HG03469 (cell line): ENCODE results near the gene RRP1B.
"Not testable (repeated sequence)": the region's sequence is repeated elsewhere in the genome, so short reads cannot be mapped to it uniquely, and the experiment has no call there.

Experiments used
- ATAC-seq: cut with Tn5 transposase; IDR thresholded peaks from one replicate; pipeline ENCODE4 v1.9.1; 2021; ENCODE audit warnings: mild to moderate bottlenecking, moderate library complexity, moderate number of reproducible peaks; ENCODE audit not compliant: unreplicated experiment

The RRP1B gene, protein sequence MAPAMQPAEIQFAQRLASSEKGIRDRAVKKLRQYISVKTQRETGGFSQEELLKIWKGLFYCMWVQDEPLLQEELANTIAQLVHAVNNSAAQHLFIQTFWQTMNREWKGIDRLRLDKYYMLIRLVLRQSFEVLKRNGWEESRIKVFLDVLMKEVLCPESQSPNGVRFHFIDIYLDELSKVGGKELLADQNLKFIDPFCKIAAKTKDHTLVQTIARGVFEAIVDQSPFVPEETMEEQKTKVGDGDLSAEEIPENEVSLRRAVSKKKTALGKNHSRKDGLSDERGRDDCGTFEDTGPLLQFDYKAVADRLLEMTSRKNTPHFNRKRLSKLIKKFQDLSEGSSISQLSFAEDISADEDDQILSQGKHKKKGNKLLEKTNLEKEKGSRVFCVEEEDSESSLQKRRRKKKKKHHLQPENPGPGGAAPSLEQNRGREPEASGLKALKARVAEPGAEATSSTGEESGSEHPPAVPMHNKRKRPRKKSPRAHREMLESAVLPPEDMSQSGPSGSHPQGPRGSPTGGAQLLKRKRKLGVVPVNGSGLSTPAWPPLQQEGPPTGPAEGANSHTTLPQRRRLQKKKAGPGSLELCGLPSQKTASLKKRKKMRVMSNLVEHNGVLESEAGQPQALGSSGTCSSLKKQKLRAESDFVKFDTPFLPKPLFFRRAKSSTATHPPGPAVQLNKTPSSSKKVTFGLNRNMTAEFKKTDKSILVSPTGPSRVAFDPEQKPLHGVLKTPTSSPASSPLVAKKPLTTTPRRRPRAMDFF

DNA sequence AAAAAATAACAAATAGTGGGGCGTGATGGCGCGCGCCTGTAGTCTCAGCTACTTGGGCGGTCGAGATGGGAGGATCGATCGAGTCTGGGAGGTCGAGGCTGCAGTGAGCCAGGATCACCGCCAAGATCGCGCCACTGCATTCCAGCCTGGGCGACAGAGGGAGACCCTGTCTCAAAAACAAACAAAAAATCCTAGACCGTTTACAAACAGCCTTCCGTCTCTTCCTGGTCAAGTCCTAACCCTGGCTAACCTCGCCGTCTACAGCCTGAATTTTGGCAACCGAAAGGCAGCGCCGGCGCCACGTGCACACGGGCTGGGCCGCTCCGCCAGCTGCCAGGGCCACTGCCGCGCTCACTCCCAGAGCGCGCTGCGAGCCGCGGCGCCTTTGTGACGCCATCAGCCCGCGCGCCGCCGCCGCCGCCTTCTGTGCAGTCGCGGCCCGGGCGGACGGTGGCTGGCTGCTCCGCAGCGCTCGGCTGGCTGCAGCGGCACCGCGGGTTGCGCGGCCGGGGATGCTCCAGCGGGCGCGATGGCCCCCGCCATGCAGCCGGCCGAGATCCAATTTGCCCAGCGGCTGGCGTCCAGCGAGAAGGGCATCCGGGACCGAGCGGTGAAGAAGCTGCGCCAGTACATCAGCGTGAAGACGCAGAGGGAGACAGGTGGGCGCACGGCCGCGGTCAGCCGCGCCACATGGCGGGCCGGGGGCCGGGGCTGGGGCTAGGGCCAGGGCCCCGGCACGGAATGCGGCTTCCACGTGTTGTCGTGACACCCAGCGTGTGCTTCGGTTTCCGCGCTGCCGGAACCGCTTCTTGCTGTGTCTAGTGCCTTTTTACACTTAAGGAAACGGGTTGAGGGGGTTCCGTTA lies at the start of gene RRP1B, which contains the start of gene HSF2BP:
RRP1B (plus strand) TSS at position 425 of the 865 bp plus-strand sequence; CDS start at position 530, 105 bp downstream.
HSF2BP (minus strand) TSS at position 353 of the 865 bp plus-strand sequence. CDS start 1,392 bp downstream, outside the sequence.
- ATAC-seq: no peak

DNA sequence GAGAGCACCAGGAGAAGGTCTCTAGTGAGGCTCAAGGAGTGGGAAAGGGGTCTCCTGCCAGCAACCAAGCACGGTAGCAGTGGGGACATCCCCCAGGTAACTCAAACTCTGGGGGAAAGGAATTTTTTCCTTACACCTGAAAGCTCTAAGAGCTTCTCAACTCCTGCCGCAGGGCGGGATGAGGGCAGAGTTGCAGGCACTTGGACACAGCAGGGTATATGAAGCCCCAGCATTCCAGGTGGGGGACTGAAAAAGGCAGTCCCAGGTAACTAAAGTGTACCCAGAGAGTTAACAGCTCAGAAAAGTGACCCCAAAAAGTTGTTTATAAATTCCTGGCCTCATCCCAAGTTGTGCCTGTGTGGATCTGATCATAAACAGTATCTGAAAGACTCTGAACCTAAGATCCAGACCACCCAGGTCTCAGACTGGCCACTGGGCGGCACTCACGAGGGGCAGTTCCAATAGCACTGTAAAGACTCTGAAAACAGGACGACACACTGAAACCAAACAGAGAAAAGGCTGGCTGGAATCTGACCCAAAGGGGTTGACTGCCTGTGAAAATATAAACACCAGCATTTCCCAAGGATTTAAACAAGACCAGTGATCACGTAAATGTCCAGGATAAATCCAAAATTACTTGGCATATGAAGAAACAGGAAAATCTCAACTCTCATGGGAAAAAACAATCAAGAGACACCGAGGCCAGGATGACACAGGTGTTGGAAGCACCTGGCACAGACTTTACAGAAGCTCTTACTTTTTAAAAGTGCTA lies 47.6 kb upstream of the RRP1B start:
- no peak for ATAC-seq

DNA sequence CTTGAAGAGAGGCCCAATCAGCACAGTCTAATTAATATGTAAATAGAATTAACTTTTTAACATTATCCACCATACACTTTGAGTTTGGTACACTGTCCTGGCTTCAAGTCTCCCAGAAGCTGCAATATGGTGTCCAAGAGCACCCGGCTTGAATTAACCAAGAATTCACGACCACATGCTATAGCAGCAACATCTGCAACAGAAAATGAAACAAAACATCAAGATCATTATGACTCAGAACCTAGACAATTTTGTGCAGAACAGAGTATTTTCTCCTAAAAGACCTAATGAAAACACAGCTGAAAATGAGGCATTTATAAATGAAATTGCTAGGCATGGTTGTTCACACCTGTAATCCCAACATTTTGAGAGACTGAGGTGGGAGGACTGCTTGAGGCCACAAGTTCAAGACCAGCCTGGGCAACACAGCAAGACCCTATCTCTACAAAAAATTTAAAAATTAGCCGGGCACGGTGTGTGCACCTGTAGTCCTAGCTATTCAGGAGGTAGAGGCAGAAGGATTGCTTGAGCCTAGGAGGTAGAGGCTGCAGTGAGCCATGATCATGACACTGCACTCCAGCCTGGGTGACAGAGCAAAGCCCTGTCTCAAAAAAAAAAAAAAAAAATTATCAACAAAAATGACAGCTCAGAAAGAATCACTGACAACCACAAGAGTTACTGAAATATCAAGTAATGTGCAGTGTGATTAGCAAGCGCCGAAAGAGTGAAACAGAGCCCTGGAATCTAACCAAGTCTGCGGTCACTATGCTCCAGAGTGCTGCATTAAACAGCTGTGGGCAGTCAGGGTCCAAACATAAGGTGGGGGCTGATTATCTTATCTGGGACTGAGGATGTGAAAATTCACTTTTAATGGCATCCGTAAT lies 45.4 kb upstream of the RRP1B start:
- no peak for ATAC-seq

DNA sequence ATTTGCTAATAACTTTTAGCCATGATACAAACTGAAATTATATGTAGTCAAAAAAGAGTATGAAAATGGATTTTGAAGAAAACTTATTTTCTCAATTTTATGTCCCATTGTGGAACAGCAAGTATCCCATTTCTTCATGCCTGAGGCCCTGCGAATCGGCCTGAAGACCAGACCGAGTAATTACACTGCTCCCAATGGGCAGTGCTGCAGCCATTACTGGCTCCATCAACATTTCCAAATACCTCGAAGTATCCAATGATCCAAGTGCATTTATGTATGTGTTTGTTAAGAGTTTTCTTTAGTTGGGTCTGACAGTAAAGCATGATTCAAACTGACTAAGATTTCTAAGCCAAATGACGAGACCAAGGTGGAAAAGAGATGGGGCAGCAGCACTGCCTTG lies 44.5 kb upstream of the RRP1B start:
- ATAC-seq: no peak

DNA sequence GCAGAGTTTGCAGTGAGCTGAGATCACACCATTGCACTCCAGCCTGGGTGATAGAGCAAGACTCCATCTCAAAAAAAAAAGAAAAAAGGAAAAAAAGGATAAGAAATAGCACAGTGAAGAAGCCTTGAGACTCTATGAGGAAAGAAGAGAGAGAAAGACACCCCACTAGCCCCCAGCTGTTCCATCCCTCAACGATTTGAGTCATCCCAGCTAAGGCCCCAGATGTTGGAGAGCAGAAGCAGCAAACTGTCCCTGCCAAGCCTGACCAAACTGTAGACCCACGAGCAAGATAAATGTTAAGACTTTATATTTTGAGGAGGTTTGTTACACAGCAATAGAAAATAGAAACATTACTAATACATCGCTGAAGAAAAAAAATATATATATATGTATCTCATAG lies 42.5 kb upstream of the RRP1B start:
- not testable (repeated sequence) for ATAC-seq

DNA sequence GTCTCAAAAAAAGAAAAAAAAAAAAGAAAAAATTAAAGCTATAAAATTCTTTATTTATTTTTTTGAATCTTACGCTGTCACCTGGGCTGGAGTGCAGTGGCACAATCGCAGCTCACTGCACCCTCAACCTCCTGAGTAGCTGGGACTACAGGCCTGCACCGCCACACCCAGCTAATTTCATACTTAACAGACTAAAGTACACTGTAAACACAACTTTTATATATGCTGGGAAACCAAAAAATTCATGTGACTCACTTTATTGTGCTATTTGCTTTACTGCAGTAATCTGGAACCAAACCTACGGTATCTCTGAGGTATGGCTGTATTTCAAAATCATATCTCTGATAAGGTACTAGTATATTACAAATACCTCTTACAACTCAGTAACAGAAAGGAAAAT lies 40.4 kb upstream of the RRP1B start:
- no peak for ATAC-seq

DNA sequence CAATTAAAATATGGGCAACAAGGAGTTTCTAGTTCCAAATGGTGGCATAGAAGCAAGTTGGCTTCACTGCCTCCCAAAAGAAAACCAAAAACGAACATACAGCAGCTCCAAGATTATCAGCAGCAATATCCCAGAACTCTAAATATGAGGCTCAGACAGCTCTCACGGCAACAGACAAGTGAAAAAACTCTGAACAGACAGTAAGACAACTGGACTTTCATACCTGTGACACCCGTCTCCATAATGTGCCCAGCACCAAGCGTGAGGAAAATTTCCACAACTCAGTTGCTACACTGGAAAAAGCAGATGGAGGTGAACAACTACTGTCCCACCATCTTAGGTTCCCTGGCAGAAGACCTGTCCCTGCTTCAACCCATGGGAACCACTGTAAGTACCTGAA lies 40.0 kb upstream of the RRP1B start:
- ATAC-seq: no peak

DNA sequence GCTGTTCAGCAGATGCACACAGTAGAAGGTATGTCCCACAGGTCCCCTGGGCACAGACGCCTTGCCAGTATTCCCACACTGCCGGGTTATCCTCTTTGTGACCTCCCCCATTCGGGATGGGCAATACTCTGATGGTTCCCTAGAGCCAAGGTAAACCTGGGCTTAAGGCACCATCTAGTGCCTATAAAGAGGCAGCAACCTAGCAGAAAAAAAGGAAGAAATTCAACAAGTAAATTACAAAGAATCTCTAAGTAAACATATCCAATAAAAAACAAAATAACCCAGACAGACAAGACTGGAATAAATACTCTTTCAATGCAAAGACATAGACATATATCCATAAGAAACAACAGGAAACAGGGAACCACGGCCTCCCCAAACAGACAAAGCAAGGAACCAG lies 39.5 kb upstream of the RRP1B start:
- ATAC-seq: no peak

DNA sequence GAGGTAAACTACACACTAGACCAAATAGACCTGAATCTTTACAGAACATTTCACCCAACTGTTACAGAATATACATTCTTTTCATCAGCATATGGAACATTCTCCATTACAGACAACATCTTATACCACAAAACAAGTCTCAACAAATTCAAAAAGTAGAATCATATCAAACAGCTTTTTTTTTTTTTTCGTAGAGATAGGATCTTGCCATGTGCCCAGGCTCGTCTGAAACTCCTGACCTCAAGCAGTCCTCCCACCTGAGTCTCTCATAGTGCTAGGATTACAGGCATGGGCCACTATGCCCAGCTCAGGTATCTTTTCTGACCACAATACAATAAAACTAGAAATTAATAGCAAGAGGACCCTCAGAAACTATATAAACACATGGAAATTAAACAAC lies 36.6 kb upstream of the RRP1B start:
- no peak for ATAC-seq

DNA sequence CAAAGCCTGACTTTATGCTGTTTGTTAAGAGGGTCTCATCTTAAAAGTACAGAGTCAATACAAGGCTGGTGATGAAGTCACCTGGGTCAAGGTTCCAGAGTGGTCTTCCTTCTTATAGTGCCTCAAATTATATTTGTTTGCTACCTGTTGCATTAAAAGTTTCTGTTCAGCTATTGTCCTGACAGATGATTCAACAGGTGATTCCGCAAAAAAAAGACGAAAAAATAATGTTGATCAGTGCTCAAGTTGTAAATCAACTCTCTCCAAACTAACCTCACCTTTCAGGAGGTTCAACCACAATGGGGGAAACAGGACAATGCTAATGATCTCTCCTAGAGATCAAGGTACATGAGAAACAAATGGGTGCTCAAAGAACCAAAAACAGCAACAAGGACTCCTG lies 35.8 kb upstream of the RRP1B start:
- ATAC-seq: no peak

DNA sequence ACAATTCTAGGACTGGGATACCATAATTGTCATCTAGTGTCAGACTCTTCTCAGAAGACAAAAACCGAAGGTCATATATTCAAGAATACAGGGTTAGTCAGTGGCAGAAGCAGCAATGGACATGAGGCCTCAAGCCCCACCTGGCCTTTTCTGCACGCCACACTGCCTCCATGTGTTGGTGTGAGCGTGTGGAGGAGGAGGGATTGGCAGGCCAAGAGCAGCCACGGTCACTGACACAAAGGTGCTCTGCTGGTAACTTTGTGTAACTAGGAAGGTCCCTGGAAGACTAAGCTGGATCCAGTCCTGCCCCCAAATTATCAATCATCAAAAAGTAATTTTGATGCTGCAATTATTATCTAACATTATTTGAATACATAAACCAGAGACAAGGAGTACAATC lies 35.0 kb upstream of the RRP1B start:
- ATAC-seq: no peak

DNA sequence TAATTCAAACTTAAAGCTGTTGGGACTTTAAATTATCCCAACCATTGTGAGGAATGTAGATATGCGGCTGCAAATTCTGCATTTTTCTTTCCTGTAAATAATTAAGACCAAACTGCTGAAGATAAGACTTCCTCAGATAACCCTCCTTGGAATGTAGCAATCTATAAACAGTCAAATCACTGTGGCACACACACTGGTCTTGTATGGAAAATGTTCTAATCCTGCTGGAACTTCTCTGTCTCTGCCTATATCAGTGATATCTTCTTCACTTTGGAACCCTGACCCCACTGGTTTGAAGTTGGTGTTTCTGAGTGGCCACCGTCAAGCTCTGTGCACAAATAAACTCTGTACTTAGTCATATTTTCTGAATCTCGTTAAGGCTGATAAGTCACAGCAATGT lies 33.0 kb upstream of the RRP1B start:
- no peak for ATAC-seq

DNA sequence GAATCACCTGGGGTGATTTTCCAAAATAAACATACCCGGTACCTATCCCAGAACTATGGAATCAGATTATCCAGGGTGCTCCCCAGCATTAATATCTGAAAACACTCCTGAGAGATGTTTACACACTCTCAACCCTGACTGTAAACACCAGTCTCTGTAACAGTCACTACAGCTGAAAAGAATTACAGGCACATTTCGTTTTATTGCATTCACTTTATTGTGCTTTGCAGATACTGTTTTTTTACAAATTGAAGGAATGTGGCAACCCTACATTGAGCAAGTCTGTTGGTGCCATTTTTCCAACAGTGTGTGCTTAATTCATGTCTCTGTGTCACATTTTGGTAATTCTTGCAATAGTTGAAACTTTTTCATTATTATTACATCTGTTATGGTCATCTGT lies 31.8 kb upstream of the RRP1B start:
- ATAC-seq: no peak

DNA sequence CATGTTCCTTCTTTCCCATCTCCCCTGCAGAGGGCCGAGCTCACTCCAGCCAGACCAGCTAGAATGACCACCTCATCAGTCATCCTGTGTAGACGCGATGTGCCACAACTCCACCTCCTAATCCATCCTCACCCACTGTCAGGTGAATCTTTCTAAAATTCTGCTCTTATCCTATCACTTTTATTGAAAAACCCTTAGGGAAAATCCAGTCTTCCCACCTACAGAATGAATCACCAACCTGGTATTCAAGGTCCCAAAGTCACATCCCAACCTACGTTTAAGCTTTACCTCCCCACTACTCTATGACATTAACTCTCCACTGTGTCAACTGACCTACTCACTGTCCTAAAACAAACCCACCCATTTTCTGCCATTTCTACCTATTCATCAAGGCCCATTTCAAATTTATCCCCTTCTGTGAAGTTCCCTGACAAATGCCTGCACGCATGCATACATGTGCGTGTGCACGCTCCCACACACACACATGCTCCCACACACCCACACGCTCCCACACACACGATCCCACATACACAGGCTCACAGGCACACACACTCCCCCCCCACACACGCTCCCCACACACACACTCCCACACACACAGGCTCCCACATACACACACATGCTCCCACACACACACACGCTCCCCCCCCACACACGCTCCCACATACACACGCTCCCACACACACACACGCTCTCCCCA lies 27.8 kb upstream of the RRP1B start:
- ATAC-seq: no peak

DNA sequence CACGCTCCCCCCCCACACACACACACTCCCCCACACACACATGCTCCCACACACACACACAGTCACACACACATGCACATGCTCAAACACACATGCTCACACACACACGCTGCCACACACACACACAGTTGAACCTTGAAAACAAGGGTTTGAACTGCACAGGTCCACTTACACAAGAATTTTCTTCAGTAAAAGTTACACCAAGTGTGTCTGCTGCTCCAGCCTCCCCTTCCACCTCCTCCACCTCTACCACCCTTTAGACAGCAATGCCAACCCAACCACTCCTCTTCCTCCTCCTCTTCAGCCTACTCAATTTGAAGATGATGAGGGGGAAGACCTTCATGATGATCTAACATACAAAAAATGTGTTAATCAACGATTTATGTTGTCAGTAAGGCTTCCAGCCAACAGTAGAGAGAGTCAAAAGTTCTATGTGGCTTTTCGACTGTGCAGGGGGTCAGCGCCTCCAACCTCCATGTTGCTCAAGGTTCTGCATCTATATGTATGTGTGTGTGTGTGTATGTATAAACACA lies 26.9 kb upstream of the RRP1B start:
- ATAC-seq: no peak

DNA sequence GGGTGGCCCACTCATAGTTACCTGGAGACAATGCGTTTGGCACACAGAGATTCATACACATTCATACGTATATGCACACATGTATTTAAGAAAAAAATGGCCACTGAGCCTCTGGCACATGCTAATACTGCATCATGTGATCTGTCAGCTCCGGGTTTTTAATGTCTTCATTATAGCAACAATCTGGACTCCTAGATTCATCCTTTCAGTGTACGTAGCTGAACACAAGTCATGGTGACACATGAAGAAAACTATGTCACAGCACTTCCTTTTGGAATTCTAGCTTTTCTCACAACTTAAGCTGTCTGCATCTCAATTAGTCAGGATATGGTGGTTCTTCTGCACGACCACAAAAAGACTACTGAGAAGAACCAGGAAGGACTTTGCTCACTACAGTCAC lies 24.7 kb upstream of the RRP1B start:
- ATAC-seq: no peak

DNA sequence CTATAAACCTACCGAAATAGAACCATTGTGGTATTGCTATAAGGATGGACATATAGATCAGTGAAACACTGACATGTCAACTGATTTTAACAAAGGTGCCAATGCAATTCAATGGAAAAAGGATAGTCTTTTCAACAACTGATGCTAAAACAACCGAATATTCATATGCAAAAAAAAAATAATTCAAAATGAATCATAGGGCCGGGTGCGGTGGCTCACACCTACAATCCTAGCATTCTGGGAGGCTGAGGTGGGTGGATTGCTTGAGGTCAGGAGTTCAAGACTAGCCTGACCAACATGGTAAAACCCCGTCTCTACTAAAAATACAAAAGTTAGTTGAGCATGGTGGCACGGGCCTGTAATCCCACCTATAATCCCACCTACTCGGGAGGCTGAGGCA lies 23.9 kb upstream of the RRP1B start:
- no peak for ATAC-seq

DNA sequence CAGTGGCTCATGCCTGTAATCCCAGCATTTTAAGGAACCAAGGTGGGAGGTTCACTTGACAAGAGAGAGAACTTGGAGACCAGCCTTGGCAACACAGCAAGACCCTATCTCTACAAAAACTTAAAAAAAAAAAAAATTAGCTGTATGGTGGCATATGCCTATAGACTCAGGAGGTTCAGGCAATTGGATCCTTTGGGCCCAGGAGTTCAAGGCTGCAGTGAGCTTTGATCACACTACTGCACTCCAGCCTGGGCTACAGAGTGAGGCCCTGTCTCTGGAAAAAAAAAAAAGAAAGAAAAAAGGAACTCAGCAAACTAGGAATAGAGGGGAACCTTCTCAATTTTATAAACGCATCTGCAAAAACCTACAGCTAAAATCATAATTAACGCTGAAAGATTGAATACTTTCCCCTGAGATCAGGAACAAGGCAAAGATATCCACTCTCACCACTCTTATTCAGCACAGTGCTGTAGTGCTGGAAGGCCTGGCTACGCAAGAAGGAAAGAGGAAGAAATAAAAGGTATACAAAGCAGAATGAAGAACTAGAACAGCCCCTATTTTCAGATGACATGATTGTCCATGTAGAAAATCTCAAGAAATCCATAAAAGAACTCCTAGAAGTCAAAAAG lies 21.7 kb upstream of the RRP1B start:
- no peak for ATAC-seq
